Stimulated activated CD8-positive, alpha-beta memory T cell treated with anti-CD3 and anti-CD28 coated beads, Interleukin-15, amount 100 ng/mL, for 24 hours (primary cell): ENCODE results near the gene CXorf49B.

Source experiments
- DNase-seq: peaks from one replicate; pipeline ENCODE4 v3.0.0-alpha.2; 2020; ENCODE audit warnings: low read depth

CXorf49B gene

GRCh38 chrX:71815906-71816156 lies 52.7 kb downstream of the CXorf49B start:
- DNase-seq: no peak
